Measurements from ENCODE around the gene IST1.

DNA sequence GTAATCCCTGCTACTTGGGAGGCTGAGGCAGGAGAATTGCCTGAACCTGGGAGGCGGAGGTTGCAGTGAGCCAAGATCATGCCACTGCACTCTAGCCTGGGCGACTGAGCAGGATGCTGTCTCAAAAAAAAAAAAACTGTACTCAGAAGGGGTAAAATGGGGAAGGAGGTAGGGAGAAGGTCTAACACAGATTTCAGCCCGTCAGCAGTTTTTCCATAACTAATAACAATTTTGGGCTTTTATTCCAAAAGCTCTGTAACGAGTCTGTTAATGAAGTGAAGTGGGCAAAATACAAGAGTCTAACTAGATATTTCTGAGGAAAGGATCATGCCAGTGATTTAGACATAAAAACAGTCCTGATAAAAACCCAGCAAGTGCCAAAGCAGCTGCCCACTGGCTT, 22.1 kb upstream of the IST1 start:
- TF ChIP-seq CTCF (IDR thresholded peaks at IDR 0.05; ENCODE audit: low read depth, low read length) (no peak), POLR2A (IDR thresholded peaks at IDR 0.05; ENCODE audit: extremely low read depth, insufficient read length) (no peak), MYC (IDR thresholded peaks at IDR 0.05; ENCODE audit: low read depth, low read length) (no peak), MAX (IDR thresholded peaks at IDR 0.05; ENCODE audit: low read depth, low read length) (no peak)
